ENCODE data around the gene B9D1.

The B9D1 gene

DNA sequence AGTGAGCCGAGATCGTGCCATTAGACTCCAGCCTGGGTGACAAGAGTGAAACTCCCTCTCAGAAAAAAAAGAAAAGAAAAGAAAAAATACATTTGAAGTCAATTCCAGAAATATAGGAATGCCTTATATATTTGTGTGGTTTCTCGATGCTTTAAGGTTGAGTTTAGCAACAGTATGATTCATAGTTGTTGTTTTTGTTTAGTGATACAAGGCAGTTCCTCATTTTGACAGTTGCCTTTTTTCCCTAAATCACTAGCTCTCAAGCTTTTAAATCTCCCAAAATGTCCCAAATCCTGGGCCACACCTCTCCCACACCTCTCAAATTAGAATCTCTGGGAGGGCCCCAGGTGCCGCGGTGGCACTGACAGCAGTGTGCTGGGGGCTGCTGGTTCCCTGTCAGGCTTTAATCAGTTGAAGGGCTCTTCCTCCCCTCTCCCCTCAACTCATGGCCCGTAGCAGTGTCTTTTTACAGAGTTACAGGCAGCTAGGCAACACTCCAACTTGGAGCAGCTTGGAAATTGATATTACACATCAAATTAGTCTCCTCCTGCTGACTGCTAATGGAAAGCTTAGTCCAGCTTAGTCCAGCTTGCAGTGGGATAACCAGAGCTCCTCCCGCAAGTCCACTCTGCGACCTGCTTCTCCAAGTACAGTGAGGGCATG is 66.9 kb downstream of the B9D1 start:
- H3K4me3 ChIP-seq (ENCODE audit: low read depth, low read length), result no peak overlapping the region
- DNase-seq (ENCODE audit: low read depth), result no peak

DNA sequence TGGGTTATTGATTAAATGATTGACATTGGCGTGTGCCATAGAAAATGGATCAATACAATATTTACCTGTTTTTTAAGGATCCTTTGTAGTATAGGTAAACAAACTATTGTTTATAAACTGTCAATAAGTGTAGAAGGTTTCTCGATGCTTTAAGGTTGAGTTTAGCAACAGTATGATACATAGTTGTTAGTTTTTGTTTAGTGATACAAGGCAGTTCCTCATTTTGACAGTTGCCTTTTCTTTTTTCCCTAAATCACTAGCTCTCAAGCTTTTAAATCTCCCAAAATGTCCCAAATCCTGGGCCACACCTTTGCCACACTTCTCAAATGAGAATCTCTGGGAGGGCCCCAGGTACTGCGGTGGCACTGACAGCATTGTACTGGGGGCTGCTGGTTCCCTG is 68.1 kb downstream of the B9D1 start:
- DNase-seq (ENCODE audit: low read depth), result no peak

More for the DNA sequence above, 68.1 kb downstream of the B9D1 start:
- no peak overlapping the region for H3K4me3 ChIP-seq (ENCODE audit: low read depth, low read length)

All from skeletal muscle cell (primary cell).